ENCODE results near the gene EPB41L4B. TPM values are rescaled to one million over a fixed set of nuclear protein-coding genes. Genes with fewer than 3 reads are reported as not detected.
A peak's percentile ranks its signal among the peaks of the same experiment; 100 is the strongest.

EPB41L4B gene
- total RNA-seq, 1 experiment from 2014 or later: not detected

DNA sequence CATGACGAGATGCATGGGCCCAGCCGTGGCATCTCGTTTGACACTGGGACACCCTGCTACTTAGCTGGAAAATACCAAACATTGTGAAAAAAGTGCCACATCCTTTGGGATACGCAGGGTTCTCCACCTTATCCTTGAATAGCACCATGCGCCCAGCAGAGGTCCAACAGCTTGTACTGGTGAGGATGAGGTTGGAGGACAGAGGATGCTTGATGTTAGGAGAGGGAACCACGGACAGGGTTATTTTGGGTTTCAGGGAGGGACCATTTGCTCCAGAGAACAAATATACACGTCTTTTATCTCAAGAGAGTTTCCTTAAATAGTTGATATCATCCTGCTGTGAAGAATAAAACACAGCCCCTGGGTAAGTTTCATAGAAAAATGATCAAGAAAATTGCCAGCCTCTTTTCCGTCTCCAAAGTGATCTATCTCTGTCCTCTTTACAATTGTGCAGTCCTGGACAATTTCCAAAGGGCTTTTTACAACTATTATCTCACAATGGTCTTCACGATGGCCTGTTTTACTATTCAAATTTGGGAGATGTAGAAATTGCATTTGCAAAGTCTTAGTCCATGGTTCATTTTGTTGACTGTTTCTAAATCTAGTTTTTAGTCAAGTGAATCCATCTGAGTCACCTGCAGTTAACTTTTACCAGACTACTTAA is 133.9 kb downstream of the EPB41L4B start:
- Histone ChIP-seq H3K79me2 (ENCODE audit: low read length) (no peaks in the 10 kb centered on the region), H3K9me3 (ENCODE audit: low read length) (no peaks in the 10 kb centered on the region), H3K9ac (ENCODE audit: low read length) (no peak overlapping the region), H3K36me3 (ENCODE audit: insufficient read depth, low read length) (no peaks in the 10 kb centered on the region), H3K27me3 (ENCODE audit: low read length) (no peaks in the 10 kb centered on the region), H2AFZ (ENCODE audit: low read length) (no peak overlapping the region), H3K27ac (ENCODE audit: low read length) (no peak overlapping the region), H3K9me2 (replicated peaks; ENCODE audit: insufficient read depth, low read length) (no peaks in the 10 kb centered on the region), H3K4me1 (ENCODE audit: low read length) (no peaks in the 10 kb centered on the region), H3K4me3 (ENCODE audit: low read length) (no peak overlapping the region), H3K4me2 (ENCODE audit: low read depth, low read length, poor library complexity, severe bottlenecking) (no peak overlapping the region), H4K20me1 (ENCODE audit: insufficient read depth, low read depth, low read length) (no peaks in the 10 kb centered on the region)
- no peak for DNase-seq

DNA sequence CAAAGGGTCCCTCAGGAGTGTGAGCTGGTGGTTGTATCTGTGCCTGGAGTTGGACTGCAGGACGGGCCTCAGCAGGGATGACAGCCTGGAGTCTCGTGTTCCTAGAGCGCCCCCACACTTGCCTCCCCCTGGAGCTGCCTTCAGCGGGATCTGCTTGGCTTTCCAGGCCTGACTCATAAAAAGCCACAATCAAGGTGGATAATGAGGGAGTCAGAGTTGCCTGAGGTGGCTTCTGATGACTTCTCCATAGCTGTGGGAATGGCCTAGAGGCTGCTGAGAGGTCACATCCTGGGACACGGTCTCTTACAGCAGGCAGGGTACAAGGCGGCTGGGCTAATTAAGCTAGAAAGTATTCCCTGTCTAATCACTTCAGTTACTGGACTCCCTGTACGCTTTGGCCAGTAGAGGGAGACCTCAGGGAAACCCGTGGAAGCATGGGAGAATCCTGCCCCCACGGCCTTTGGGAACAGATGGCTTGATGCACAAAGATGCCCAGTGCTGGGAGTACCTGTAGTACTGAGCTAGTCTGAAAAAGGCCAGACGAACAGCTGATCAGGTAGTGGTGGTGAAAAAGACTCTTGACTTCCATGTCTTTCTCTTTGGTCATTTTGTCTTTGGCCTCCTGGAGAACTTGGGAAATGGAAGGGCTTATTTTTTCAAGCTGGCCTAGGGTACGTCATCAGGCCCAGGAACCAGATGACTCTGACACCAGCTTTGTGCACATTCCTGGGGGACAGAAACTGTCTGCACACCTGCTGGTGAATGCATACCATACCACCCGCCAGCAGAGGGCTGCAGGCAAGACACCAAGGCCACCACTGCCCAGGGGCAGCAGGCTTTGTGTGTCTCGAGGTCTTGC is 137.7 kb downstream of the EPB41L4B start:
- Histone ChIP-seq H3K79me2 (ENCODE audit: low read length) (no peaks in the 10 kb centered on the region), H3K27ac (ENCODE audit: low read length) (no peak overlapping the region), H4K20me1 (ENCODE audit: insufficient read depth, low read depth, low read length) (no peaks in the 10 kb centered on the region), H3K9me2 (replicated peaks; ENCODE audit: insufficient read depth, low read length) (no peaks in the 10 kb centered on the region), H3K4me3 (ENCODE audit: low read length) (no peak overlapping the region), H3K4me2 (ENCODE audit: low read depth, low read length, poor library complexity, severe bottlenecking) (no peak overlapping the region), H2AFZ (ENCODE audit: low read length) (no peak overlapping the region), H3K36me3 (ENCODE audit: insufficient read depth, low read length) (no peaks in the 10 kb centered on the region), H3K27me3 (ENCODE audit: low read length) (no peaks in the 10 kb centered on the region), H3K4me1 (ENCODE audit: low read length) (no peaks in the 10 kb centered on the region), H3K9ac (ENCODE audit: low read length) (no peak overlapping the region), H3K9me3 (ENCODE audit: low read length) (no peaks in the 10 kb centered on the region)
- peak; percentile 61 for DNase-seq

DNA sequence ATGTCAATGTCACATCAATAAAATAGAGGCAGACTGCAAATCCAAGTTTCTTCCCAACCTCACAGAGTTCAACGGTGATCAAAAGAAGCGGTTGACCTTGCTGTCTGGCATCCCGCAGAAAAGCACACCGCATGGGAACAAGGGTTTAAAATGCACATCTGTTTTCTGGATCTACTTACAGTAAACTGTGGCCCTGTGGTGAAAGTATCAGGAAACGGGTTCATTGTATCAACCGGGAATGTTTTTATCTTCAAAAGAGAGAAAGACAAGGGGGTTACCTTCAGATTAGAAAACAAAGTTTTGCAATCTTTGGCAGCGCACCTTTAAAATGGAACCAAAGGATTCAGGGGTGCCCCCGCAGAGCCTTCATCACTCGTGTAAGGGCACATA is 138.3 kb downstream of the EPB41L4B start:
- Histone ChIP-seq H3K9ac (ENCODE audit: low read length) (no peak overlapping the region), H2AFZ (ENCODE audit: low read length) (no peak overlapping the region)

DNA sequence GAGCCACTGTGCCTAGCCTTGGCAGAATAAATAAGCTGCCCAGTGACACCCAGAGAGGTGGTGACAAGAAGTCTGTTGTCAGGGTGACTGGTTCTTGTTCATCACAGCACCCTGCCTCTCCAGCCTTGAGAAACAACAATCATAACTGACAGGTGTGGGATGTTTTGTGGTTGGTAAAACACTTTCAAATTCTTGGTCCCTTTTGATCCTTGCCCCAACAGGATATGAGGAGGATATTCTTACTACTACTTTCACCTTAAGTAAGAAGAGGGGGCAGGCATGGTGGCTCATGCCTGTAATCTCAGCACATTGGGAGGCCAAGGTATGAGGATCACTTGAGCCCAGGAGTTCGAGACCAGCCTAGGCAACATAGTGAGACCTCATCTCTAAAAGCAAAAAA is 139.6 kb downstream of the EPB41L4B start:
- Histone ChIP-seq H3K9me3 (ENCODE audit: low read length) (no peaks in the 10 kb centered on the region), H3K79me2 (ENCODE audit: low read length) (no peaks in the 10 kb centered on the region), H3K9me2 (replicated peaks; ENCODE audit: insufficient read depth, low read length) (no peaks in the 10 kb centered on the region), H3K9ac (ENCODE audit: low read length) (no peak overlapping the region), H3K27ac (ENCODE audit: low read length) (no peak overlapping the region), H2AFZ (ENCODE audit: low read length) (no peak overlapping the region), H3K4me1 (ENCODE audit: low read length) (no peaks in the 10 kb centered on the region), H4K20me1 (ENCODE audit: insufficient read depth, low read depth, low read length) (no peaks in the 10 kb centered on the region), H3K4me2 (ENCODE audit: low read depth, low read length, poor library complexity, severe bottlenecking) (no peak overlapping the region), H3K27me3 (ENCODE audit: low read length) (no peaks in the 10 kb centered on the region), H3K4me3 (ENCODE audit: low read length) (no peak overlapping the region), H3K36me3 (ENCODE audit: insufficient read depth, low read length) (no peaks in the 10 kb centered on the region)
- no peak for DNase-seq

More for the DNA sequence above, 138.3 kb downstream of the EPB41L4B start:
- no peaks in the 10 kb centered on the region for H3K9me2 ChIP-seq (replicated peaks; ENCODE audit: insufficient read depth, low read length)
- no peaks in the 10 kb centered on the region for H3K36me3 ChIP-seq (ENCODE audit: insufficient read depth, low read length)
- H3K79me2 ChIP-seq (ENCODE audit: low read length): no peaks in the 10 kb centered on the region
- no peak overlapping the region for H3K4me2 ChIP-seq (ENCODE audit: low read depth, low read length, poor library complexity, severe bottlenecking)
- H3K27ac ChIP-seq (ENCODE audit: low read length): no peak overlapping the region
- no peak for DNase-seq
- no peaks in the 10 kb centered on the region for H3K9me3 ChIP-seq (ENCODE audit: low read length)
- no peak overlapping the region for H3K4me3 ChIP-seq (ENCODE audit: low read length)
- H4K20me1 ChIP-seq (ENCODE audit: insufficient read depth, low read depth, low read length): no peaks in the 10 kb centered on the region
- no peaks in the 10 kb centered on the region for H3K4me1 ChIP-seq (ENCODE audit: low read length)
- H3K27me3 ChIP-seq (ENCODE audit: low read length): no peaks in the 10 kb centered on the region

DNA sequence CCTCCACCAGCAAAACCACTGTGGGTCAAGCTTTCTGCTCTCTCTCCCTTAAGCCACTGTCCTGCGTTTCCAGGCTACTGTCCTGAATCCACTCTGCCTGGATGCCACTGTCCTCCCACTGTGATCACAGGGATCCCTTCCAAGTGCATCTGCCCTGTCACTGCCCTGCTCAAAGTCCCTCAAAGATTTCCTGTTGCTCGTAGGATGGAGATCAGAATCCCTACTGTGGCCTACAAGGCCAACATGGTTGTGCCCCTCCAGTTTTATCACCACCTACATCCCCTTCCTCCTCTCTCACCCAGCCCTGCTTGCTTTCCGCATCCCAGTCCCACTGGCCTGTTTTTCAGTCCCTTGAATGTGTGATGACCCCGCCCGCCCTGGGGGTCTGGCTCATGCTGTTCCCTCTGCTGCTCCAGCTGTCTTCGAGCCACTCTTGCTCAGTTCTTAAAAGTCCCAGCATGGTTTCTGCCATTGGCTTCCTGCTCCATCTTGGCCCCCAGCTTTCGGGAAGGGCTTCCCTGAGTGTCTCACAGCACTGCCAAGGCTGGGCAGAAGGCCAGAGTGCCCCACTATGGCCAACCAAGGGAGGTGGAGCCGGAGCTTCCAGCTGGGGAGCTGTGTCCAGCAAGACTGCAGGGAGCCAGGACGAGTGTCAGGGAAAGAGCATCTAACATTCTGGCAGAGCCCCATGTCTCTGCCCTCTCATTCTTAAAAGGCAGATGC is 140.9 kb downstream of the EPB41L4B start:
- Histone ChIP-seq H4K20me1 (ENCODE audit: insufficient read depth, low read depth, low read length) (no peaks in the 10 kb centered on the region), H3K4me2 (ENCODE audit: low read depth, low read length, poor library complexity, severe bottlenecking) (no peak overlapping the region), H3K36me3 (ENCODE audit: insufficient read depth, low read length) (no peaks in the 10 kb centered on the region), H3K9me2 (replicated peaks; ENCODE audit: insufficient read depth, low read length) (no peaks in the 10 kb centered on the region), H3K9ac (ENCODE audit: low read length) (no peak overlapping the region), H3K27me3 (ENCODE audit: low read length) (no peaks in the 10 kb centered on the region), H3K4me1 (ENCODE audit: low read length) (no peaks in the 10 kb centered on the region), H3K27ac (ENCODE audit: low read length) (no peak overlapping the region), H2AFZ (ENCODE audit: low read length) (no peak overlapping the region), H3K9me3 (ENCODE audit: low read length) (no peaks in the 10 kb centered on the region), H3K4me3 (ENCODE audit: low read length) (no peak overlapping the region), H3K79me2 (ENCODE audit: low read length) (no peaks in the 10 kb centered on the region)
- DNase-seq: no peak

DNA sequence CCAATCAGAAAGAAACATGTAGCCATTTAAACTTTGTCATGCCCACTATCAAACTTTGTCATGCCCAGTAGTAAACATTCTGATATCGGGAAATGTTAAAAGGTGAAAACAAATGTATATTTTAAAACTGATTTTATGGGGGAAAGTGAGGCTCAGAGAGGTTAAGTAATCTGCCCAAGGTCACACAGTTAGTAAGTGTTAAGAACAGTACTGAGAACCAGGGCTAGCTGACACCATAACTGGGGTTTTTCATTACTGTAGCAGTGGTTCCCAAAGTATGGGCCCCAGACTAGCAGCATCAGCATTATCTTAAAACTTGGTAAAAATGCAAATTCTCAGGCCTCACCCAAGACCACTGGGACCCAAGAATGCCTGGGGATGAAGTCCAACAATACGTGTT is 143.9 kb downstream of the EPB41L4B start:
- H3K4me2 ChIP-seq (ENCODE audit: low read depth, low read length, poor library complexity, severe bottlenecking): no peak overlapping the region
- H3K36me3 ChIP-seq (ENCODE audit: insufficient read depth, low read length): no peaks in the 10 kb centered on the region
- H3K27ac ChIP-seq (ENCODE audit: low read length): no peak overlapping the region
- no peaks in the 10 kb centered on the region for H3K9me2 ChIP-seq (replicated peaks; ENCODE audit: insufficient read depth, low read length)
- no peak overlapping the region for H3K9ac ChIP-seq (ENCODE audit: low read length)
- no peaks in the 10 kb centered on the region for H4K20me1 ChIP-seq (ENCODE audit: insufficient read depth, low read depth, low read length)
- no peaks in the 10 kb centered on the region for H3K79me2 ChIP-seq (ENCODE audit: low read length)
- no peak overlapping the region for H2AFZ ChIP-seq (ENCODE audit: low read length)
- no peaks in the 10 kb centered on the region for H3K9me3 ChIP-seq (ENCODE audit: low read length)
- no peaks in the 10 kb centered on the region for H3K27me3 ChIP-seq (ENCODE audit: low read length)
- no peak for DNase-seq
- no peak overlapping the region for H3K4me3 ChIP-seq (ENCODE audit: low read length)
- H3K4me1 ChIP-seq (ENCODE audit: low read length): no peaks in the 10 kb centered on the region

DNA sequence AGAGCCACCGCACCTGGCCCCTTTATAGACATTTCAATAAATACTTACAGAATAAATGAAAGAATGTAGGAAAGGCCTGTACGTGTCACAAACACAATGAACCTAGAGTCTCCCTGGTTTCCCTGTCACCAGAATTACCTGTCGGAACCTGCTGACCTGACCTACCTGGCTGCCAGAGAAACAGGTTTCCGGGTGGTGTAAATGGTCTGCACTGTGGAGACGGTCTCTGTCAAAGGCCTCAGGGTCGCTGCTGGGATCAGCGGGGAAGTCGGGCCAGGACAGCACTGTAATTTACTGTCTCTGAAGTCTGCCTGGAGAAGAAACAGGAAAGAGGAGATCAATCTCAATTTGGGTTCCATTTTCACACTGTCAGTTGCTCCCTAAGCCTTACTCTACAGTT is 144.5 kb downstream of the EPB41L4B start:
- H3K27ac ChIP-seq (ENCODE audit: low read length): no peak overlapping the region
- no peak overlapping the region for H3K4me3 ChIP-seq (ENCODE audit: low read length)
- H4K20me1 ChIP-seq (ENCODE audit: insufficient read depth, low read depth, low read length): no peaks in the 10 kb centered on the region
- H2AFZ ChIP-seq (ENCODE audit: low read length): no peak overlapping the region
- no peaks in the 10 kb centered on the region for H3K27me3 ChIP-seq (ENCODE audit: low read length)
- H3K9me3 ChIP-seq (ENCODE audit: low read length): no peaks in the 10 kb centered on the region
- H3K9ac ChIP-seq (ENCODE audit: low read length): no peak overlapping the region
- H3K79me2 ChIP-seq (ENCODE audit: low read length): no peaks in the 10 kb centered on the region
- no peak for DNase-seq
- no peaks in the 10 kb centered on the region for H3K4me1 ChIP-seq (ENCODE audit: low read length)
- H3K4me2 ChIP-seq (ENCODE audit: low read depth, low read length, poor library complexity, severe bottlenecking): no peak overlapping the region
- no peaks in the 10 kb centered on the region for H3K36me3 ChIP-seq (ENCODE audit: insufficient read depth, low read length)
- no peaks in the 10 kb centered on the region for H3K9me2 ChIP-seq (replicated peaks; ENCODE audit: insufficient read depth, low read length)

DNA sequence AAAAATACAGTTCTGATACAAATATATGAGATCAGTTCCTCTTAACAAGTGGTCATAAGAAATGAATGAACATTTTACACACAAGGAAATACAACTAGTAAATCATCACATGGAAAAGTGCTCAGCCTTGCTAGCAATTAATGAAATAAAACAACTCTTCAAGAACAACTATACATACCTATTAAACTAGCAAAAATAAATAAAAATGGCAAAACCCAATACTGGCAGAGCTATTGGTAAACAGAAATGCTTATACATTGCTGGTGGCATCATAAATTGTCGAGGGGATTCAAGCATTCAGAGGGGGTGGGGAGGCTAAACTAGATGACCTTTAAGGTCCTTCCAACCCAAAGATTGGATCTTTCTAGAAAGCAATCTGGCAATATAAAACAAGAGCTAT is 147.9 kb downstream of the EPB41L4B start:
- no peaks in the 10 kb centered on the region for H4K20me1 ChIP-seq (ENCODE audit: insufficient read depth, low read depth, low read length)
- no peak overlapping the region for H3K9ac ChIP-seq (ENCODE audit: low read length)
- no peaks in the 10 kb centered on the region for H3K36me3 ChIP-seq (ENCODE audit: insufficient read depth, low read length)
- no peaks in the 10 kb centered on the region for H3K4me1 ChIP-seq (ENCODE audit: low read length)
- no peaks in the 10 kb centered on the region for H3K9me2 ChIP-seq (replicated peaks; ENCODE audit: insufficient read depth, low read length)
- no peak overlapping the region for H2AFZ ChIP-seq (ENCODE audit: low read length)
- H3K27ac ChIP-seq (ENCODE audit: low read length): no peak overlapping the region
- no peak for DNase-seq
- no peak overlapping the region for H3K4me2 ChIP-seq (ENCODE audit: low read depth, low read length, poor library complexity, severe bottlenecking)
- no peaks in the 10 kb centered on the region for H3K79me2 ChIP-seq (ENCODE audit: low read length)
- H3K27me3 ChIP-seq (ENCODE audit: low read length): no peaks in the 10 kb centered on the region
- no peak overlapping the region for H3K4me3 ChIP-seq (ENCODE audit: low read length)
- no peaks in the 10 kb centered on the region for H3K9me3 ChIP-seq (ENCODE audit: low read length)

Data from Karpas-422 (cell line).